Measurements from ENCODE around the gene SMAD4. TPM values are rescaled to one million over a fixed set of nuclear protein-coding genes. Genes with fewer than 3 reads are reported as not detected.

SMAD4 gene
- total and polyA plus RNA-seq, 2 of the 8 experiments (the other 6 are each of a cell fraction or from before 2014, with no cell fraction given) = 86.5 to 139 TPM

DNA sequence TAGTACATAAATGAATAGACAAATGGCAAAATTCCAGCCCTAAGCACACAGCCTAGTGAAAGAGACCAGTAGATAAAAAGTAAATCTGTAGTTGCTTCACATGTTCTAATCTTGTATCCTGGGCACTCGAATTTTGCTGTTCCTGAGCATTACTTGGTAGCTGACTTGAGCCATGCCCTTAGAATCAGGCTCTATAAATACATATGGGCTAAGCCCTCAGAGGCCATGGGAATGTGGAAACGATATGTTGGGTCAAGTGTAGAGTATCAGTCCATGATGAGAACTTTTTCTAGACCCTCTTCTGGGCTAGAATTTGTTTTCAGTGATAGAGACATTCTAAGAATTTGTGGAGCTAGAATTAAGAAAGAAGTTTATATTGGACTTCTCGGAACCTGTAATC, 40.3 kb upstream of the SMAD4 start:
- no peaks in the 10 kb centered on the region for H3K27me3 ChIP-seq (replicated peaks in 1 of 4; ENCODE audit: control insufficient read depth in 3 of 4, extremely low read depth in 1 of 4, insufficient read depth in 3 of 4, low read length in 3 of 4)
- no peak overlapping the region for H3K27ac ChIP-seq (ENCODE audit: low read depth, low read length)
- POLR2A ChIA-PET (ENCODE audit: partially characterized antibody) = interaction anchor here (1.6 kb wide), 2 partner anchors 28 to 108 kb away, joined by 3 to 5 read pairs; no protein-coding TSS in a partner anchor
- no peaks in the 10 kb centered on the region for H3K79me2 ChIP-seq (ENCODE audit: control insufficient read depth in 1 of 2, insufficient read depth in 2 of 2, low read length in 2 of 2)
- H3K4me1 ChIP-seq (replicated peaks in 1 of 4; ENCODE audit: control insufficient read depth in 3 of 4, insufficient read depth in 4 of 4, low read length in 3 of 4) = peaks cover 0 to 8% (median 5%) of the 10 kb centered on the region in 4 experiments; a peak in 3 of 7 replicates
- no peak overlapping the region for H3K9ac ChIP-seq (replicated peaks in 1 of 4; ENCODE audit: extremely low read depth in 1 of 4, low read depth in 3 of 4, low read length in 3 of 4)
- no peaks in the 10 kb centered on the region for H4K20me1 ChIP-seq (replicated peaks in 1 of 2; ENCODE audit: control insufficient read depth in 1 of 2, insufficient read depth in 2 of 2, low read length in 2 of 2)
- H3K23ac ChIP-seq (ENCODE audit: insufficient read length) = no peak overlapping the region
- CTCF ChIA-PET (ENCODE audit: partially characterized antibody) = interaction anchor here (1.2 kb wide), 1 partner anchor 11 kb away, joined by 3 read pairs; no protein-coding TSS in a partner anchor
- H4K8ac ChIP-seq (ENCODE audit: extremely low read depth, insufficient read depth, low read length) = no peak overlapping the region
- no peak overlapping the region for H3K18ac ChIP-seq (ENCODE audit: extremely low read depth, low read length)
- H3K9me3 ChIP-seq (ENCODE audit: insufficient read depth in 2 of 2, low read depth in 1 of 2, low read length in 1 of 2) = no peaks in the 10 kb centered on the region
- 87% methylated on average over 3 of the region's 3 CpGs; no CpG with 5 or more reads in 1 of the 2 experiments for WGBS, 2 experiments (ENCODE audit: extremely low coverage in 1 of 2, insufficient coverage in 1 of 2, insufficient read length in 1 of 2, insufficient replicate concordance in 2 of 2, low coverage in 1 of 2, low lambda C conversion rate in 2 of 2, missing lambda C conversion rate in 1 of 2)
- no peaks in the 10 kb centered on the region for H3K79me1 ChIP-seq (ENCODE audit: low read depth, low read length)
- no peak overlapping the region for H3K4ac ChIP-seq (replicated peaks; ENCODE audit: insufficient read length, low read depth, low read length)
- no peak overlapping the region for H3K4me2 ChIP-seq (ENCODE audit: insufficient read depth in 1 of 2, low read depth in 2 of 2, low read length in 2 of 2)
- H2AK5ac ChIP-seq (ENCODE audit: low read depth, low read length) = no peak overlapping the region
- no peak overlapping the region for H2AFZ ChIP-seq (ENCODE audit: low read length)
- H2BK15ac ChIP-seq (ENCODE audit: low read length) = no peak overlapping the region
- no peak overlapping the region for H2BK12ac ChIP-seq (ENCODE audit: low read depth, low read length)
- H3K23me2 ChIP-seq (ENCODE audit: low read depth, low read length) = no peaks in the 10 kb centered on the region
- no peak for FAIRE-seq
- H3K36me3 ChIP-seq (ENCODE audit: control insufficient read depth in 2 of 4, insufficient read depth in 4 of 4, low read length in 3 of 4) = no peaks in the 10 kb centered on the region
- no peak overlapping the region for H2BK20ac ChIP-seq (ENCODE audit: low read length)
- H2BK5ac ChIP-seq (ENCODE audit: low read depth, low read length) = no peak overlapping the region
- H3K4me3 ChIP-seq (ENCODE audit: extremely low read depth in 1 of 4, insufficient read depth in 2 of 4, low read depth in 3 of 4, low read length in 4 of 4) = no peak overlapping the region
- H3K14ac ChIP-seq (ENCODE audit: insufficient read length) = no peak overlapping the region
- H4K5ac ChIP-seq (ENCODE audit: insufficient read length, low read depth, low read length) = no peak overlapping the region
- no peak overlapping the region for H2BK120ac ChIP-seq (replicated peaks; ENCODE audit: low read depth, low read length)
- DNase-seq (ENCODE audit: low read depth in 1 of 2, low spot score in 2 of 2) = no peak
- H3K56ac ChIP-seq (replicated peaks; ENCODE audit: insufficient read length, low read depth, low read length) = no peak overlapping the region
- no peak overlapping the region for H4K91ac ChIP-seq (replicated peaks; ENCODE audit: insufficient read length, low read length)
- TF ChIP-seq GTF2F1 (IDR thresholded peaks at IDR 0.05; ENCODE audit: borderline replicate concordance, low read depth, low read length) (no peak), SRF (IDR thresholded peaks at IDR 0.05; ENCODE audit: low read depth, low read length) (no peak), POLR2A (IDR thresholded peaks at IDR 0.05; ENCODE audit: control extremely low read depth in 1 of 2, low read depth in 2 of 2, low read length in 2 of 2) (no peak), CBX8 (IDR thresholded peaks at IDR 0.05; ENCODE audit: borderline replicate concordance, low read depth, low read length) (no peak), CREB1 (IDR thresholded peaks at IDR 0.05) (no peak), RNF2 (IDR thresholded peaks at IDR 0.05; ENCODE audit: borderline replicate concordance, low read depth, low read length, missing control alignments, poor library complexity, severe bottlenecking) (no peak)
- TF ChIP-seq, protein P1, sequence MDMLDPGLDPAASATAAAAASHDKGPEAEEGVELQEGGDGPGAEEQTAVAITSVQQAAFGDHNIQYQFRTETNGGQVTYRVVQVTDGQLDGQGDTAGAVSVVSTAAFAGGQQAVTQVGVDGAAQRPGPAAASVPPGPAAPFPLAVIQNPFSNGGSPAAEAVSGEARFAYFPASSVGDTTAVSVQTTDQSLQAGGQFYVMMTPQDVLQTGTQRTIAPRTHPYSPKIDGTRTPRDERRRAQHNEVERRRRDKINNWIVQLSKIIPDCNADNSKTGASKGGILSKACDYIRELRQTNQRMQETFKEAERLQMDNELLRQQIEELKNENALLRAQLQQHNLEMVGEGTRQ (IDR thresholded peaks at IDR 0.05; ENCODE audit: low read length) = no peak
- TF ChIP-seq, protein P2, sequence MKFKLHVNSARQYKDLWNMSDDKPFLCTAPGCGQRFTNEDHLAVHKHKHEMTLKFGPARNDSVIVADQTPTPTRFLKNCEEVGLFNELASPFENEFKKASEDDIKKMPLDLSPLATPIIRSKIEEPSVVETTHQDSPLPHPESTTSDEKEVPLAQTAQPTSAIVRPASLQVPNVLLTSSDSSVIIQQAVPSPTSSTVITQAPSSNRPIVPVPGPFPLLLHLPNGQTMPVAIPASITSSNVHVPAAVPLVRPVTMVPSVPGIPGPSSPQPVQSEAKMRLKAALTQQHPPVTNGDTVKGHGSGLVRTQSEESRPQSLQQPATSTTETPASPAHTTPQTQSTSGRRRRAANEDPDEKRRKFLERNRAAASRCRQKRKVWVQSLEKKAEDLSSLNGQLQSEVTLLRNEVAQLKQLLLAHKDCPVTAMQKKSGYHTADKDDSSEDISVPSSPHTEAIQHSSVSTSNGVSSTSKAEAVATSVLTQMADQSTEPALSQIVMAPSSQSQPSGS (IDR thresholded peaks at IDR 0.05; ENCODE audit: low read length) = no peak

Data from H1 (cell line).